Colonic mucosa (tissue), 4 donors: ENCODE measurements around the gene TSFM. TPM values are rescaled to one million over a fixed set of nuclear protein-coding genes. Genes with fewer than 3 reads are reported as not detected.

ENCODE experiments used
- DNase-seq: peaks from one replicate; pipeline ENCODE4 v3.0.0-alpha.2; 2020
- H3K27ac ChIP-seq: fragments of 200-600 bp; one replicate; pipeline ENCODE4 v1.8.0; 2021
- H3K27me3 ChIP-seq: fragments of 200-600 bp; one replicate; pipeline ENCODE4 v1.8.0; 2021
- H3K36me3 ChIP-seq: fragments of 200-600 bp; one replicate; pipeline ENCODE4 v1.8.0; 2021
- H3K4me1 ChIP-seq: fragments of 200-600 bp; one replicate; pipeline ENCODE4 v1.8.0; 2021; ENCODE audit warnings: mild to moderate bottlenecking
- H3K4me3 ChIP-seq: fragments of 200-600 bp; one replicate; pipeline ENCODE4 v1.8.0; 2021
- H3K9ac ChIP-seq, 2 donors: one replicate each; pipeline ENCODE4 v1.7.0; 2013; ENCODE audit warnings: control low read depth in 2 of 2, low read depth in 2 of 2, low read length in 2 of 2
- H3K9me3 ChIP-seq: fragments of 200-600 bp; one replicate; pipeline ENCODE4 v1.8.0; 2021
- CTCF ChIP-seq: fragments of 200-600 bp; IDR thresholded peaks from one replicate; pipeline ENCODE4 v1.8.0; 2022; ENCODE audit warnings: antibody characterized with exemption, mild to moderate bottlenecking
- intact Hi-C: fragments of 100-400 bp; cut with DNase I; formaldehyde crosslinking; loops from one replicate; pipeline ENCODE4 v1.14.1; 2022
- total RNA-seq, 2 donors: library from RNA; stranded (reverse); fragmentation: NEBNext Ultra II Directional in 1 of 2; extraction: Animal tissue kit (Norgen Biotek cat#: 25700) in 1 of 2; gene quantifications; one replicate each; pipeline ENCODE4 v1.2.1, GENCODE V29; 2021
- donor health status: healthy.
- donor health status: DM: no; HTN: no; CAD: no.
- donor health status: DM: no; HTN: no; CAD: no.

TSFM gene
- total RNA-seq, 2 donors from 2014 or later = 35.6 to 68.9 TPM

DNA sequence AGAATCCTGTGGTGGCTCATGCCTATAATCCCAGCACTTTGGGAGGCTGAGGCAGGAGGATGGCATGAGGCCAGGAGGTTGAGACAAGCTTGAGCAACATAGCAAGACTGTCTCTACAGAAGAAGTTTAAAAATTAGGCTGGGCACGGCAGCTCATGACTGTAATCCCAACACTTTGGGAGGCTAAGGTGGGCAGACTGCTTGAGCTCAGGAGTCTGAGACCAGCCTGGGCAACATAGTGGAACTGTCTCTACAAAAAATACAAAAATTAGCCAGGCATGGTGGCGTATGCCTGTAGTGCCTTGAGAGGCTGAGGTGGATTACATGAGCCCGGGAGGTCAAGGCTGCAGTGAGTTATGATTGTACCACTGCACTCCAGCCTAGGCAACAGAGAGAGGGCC is 14.7 kb upstream of the TSFM start:
- no peak for DNase-seq

GRCh38 chr12:57769594-57769993 is 13.0 kb upstream of the TSFM start:
- peaks cover 12% of the 10 kb centered on the region for H3K4me1 ChIP-seq
- TF ChIP-seq CTCF = no peak
- H3K4me3 ChIP-seq = no peak overlapping the region
- H3K9me3 ChIP-seq = no peaks in the 10 kb centered on the region
- H3K36me3 ChIP-seq = no peaks in the 10 kb centered on the region
- no peak for DNase-seq
- H3K27ac ChIP-seq = no peak overlapping the region
- peaks cover 25% of the 10 kb centered on the region for H3K27me3 ChIP-seq
- no peak overlapping the region for H3K9ac ChIP-seq
- intact Hi-C loops = no loop called here

More for the DNA sequence above, 14.7 kb upstream of the TSFM start:
- TF ChIP-seq CTCF = no peak
- Histone ChIP-seq H3K27ac (no peak overlapping the region), H3K9me3 (no peaks in the 10 kb centered on the region), H3K27me3 (peaks cover 25% of the 10 kb centered on the region), H3K9ac (no peak overlapping the region), H3K4me1 (peaks cover 12% of the 10 kb centered on the region), H3K36me3 (no peaks in the 10 kb centered on the region), H3K4me3 (no peak overlapping the region)
- intact Hi-C loops = no loop called here

DNA sequence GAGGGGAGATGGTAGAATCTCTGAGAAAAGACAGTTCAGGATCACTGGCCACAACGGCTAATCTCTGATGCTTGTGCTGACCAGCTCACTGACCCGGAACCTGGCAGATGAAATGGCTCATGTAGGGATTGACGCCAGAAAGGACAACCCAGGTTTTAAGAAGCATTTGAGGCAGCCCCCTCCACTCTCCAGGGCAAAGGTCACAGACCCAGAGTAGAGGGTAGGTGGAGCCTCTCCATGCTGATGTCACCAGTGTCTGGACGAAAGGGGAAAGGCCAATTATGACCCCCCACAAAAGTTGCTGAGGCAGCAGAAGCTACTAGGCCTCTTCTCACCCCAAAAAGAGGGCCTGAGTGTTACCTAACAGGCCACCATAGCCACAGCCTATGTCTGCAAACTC is 11.9 kb upstream of the TSFM start:
- Histone ChIP-seq H3K9me3 (no peaks in the 10 kb centered on the region), H3K27ac (no peak overlapping the region), H3K27me3 (peaks cover 13% of the 10 kb centered on the region), H3K4me3 (no peak overlapping the region), H3K9ac (no peak overlapping the region), H3K4me1 (peaks cover 8% of the 10 kb centered on the region), H3K36me3 (no peaks in the 10 kb centered on the region)
- no peak for TF ChIP-seq CTCF
- no peak for DNase-seq
- intact Hi-C loops = no loop called here

DNA sequence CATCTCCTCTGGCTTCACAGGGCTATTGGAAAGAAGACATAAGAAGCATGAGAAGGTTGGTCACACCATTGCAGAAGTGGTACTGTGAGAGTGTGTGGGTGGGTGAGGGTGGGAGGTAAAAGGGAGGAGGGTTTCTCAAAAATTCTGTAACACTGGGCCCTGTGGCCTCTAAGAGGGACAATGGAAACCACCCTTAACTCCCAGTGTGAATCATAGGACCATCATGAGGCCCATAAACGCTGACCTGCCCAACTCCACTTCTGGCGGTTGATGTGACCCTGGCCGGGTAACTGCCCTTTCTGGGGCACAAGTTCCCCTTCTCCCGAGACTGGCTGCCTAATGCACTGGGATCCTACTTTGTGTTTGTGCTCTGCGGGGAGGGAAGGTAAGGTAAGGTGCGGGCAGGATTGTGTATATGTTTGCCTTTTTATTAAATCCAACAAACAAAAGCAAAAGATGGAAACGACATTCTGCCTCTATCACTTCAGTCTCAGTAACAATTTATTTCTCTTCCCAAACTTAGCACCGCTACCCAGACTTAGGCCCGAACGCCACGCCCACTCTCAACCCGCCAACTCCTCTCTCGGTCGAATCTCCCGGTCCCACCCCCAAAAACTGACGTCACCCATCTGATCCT is 11.2 kb upstream of the TSFM start:
- Histone ChIP-seq H3K27ac (peak overlapping the region; percentile 95), H3K27me3 (peaks cover 7% of the 10 kb centered on the region), H3K4me3 (peak overlapping the region; percentile 80), H3K9me3 (no peaks in the 10 kb centered on the region), H3K36me3 (no peaks in the 10 kb centered on the region), H3K4me1 (peaks cover 4% of the 10 kb centered on the region), H3K9ac (peak overlapping the region; percentile 41 to 94)
- no peak for TF ChIP-seq CTCF
- intact Hi-C loops = no loop called here
- DNase-seq = peak; percentile 91

GRCh38 chr12:57771873-57772428 is 10.6 kb upstream of the TSFM start, which contains the start of gene METTL1:
Gene METTL1, minus strand, starts transcription at chr12:57772105. Its CDS starts 22 bp downstream, at chr12:57772083.
- TF ChIP-seq CTCF = no peak
- Histone ChIP-seq H3K27ac (peak within 1 kb of the TSS; percentile 95), H3K36me3 (no peaks in the 10 kb centered on the region), H3K4me1 (peaks cover 4% of the 10 kb centered on the region), H3K4me3 (peak within 1 kb of the TSS; percentile 80), H3K9me3 (no peaks in the 10 kb centered on the region), H3K9ac (peak within 1 kb of the TSS; percentile 85 to 94), H3K27me3 (peaks cover 1% of the 10 kb centered on the region)
- DNase-seq = peak; percentile 97
- intact Hi-C loops = no loop called here
